ENCODE results near the gene LLPH. TPM values are rescaled to one million over a fixed set of nuclear protein-coding genes. Genes with fewer than 3 reads are reported as not detected.

LLPH gene
- total RNA-seq, 1 experiment from 2014 or later = 45.6 TPM

DNA sequence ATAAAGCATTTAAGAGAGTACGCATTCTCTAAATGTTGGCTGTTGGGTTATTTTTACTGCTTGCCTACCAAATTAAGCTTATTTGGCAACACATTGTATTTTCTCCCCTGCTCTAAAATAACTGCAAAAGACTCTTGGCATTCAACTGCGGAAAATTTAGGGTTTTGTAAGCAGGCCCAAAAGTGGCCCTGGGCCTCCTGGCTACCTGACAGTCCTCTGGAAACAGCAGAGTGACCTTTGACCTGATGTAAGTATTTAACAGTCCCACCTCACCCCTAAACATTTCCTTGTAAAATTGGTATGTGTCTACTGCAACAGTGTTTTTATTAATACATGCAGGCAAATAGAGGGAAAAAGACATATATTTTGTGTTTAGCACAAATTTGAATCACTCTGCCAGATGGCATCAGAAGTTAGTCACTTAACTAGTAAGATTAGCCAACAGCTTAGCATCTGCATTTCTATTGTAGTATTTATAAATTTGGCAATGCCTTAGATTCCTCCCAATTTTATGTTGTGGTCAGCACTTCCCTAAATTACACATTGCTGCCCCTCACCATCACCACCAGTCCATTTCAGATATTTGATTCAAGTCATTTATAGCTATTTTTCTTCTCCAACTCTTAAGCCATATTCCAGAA is 11.2 kb downstream of the LLPH start:
- H2AFZ ChIP-seq (ENCODE audit: low read depth, low read length, poor library complexity, severe bottlenecking) = no peak overlapping the region
- intact Hi-C loops (cut with micrococcal nuclease) = no loop called here
- no peak for ATAC-seq
- no peaks in the 10 kb centered on the region for H3K9me2 ChIP-seq (ENCODE audit: insufficient read depth)
- H3K9ac ChIP-seq (ENCODE audit: low read length) = no peak overlapping the region
- no peaks in the 10 kb centered on the region for H3K9me3 ChIP-seq (ENCODE audit: control insufficient read depth in 1 of 2, insufficient read depth in 1 of 2, low read depth in 1 of 2, low read length in 2 of 2)
- peaks cover 3% of the 10 kb centered on the region; the same call in 1 of the 2 replicates for H3K79me2 ChIP-seq (ENCODE audit: insufficient read depth, low read length)
- ChIA-PET CTCF (no interaction called here), POLR2A (interaction anchor here (3.5 kb wide), 1 partner anchor 11 kb away, joined by 13 read pairs; the partner anchor contains the start of gene LLPH), RAD21 (ENCODE audit: low non-redundant PET in 1 of 2, low total read pairs in 2 of 2, uncharacterized antibody in 2 of 2, unreplicated experiment in 2 of 2) (no interaction called here)
- TF ChIP-seq POLR2AphosphoS5 (IDR thresholded peaks at IDR 0.05; ENCODE audit: low read depth, low read length) (0 out of 2 replicates have a peak, but pooled peaks have one; percentile 9), YY1 (IDR thresholded peaks at IDR 0.05; ENCODE audit: extremely low read depth, insufficient replicate concordance, low read depth, low read length) (no peak)
- no TSS peak for BruUV-seq (replicated peaks)
- H3K4me1 ChIP-seq (ENCODE audit: control insufficient read depth in 1 of 2, insufficient read depth in 2 of 2, low read length in 2 of 2) = no peaks in the 10 kb centered on the region
- H4K20me1 ChIP-seq (ENCODE audit: insufficient read depth) = 0 out of 2 replicates have a peak, but pooled peaks cover 4% of the 10 kb centered on the region
- no peak overlapping the region for H3K27ac ChIP-seq (ENCODE audit: low read depth, low read length)
- H3K4me3 ChIP-seq (replicated peaks in 1 of 2; ENCODE audit: low read depth in 1 of 2, low read length in 2 of 2) = no peak overlapping the region
- no peak for DNase-seq (ENCODE audit: low read depth, low spot score)
- H3K4me2 ChIP-seq (ENCODE audit: low read length) = no peak overlapping the region
- no peaks in the 10 kb centered on the region for H3K27me3 ChIP-seq (ENCODE audit: insufficient read depth, low read length)
- peaks cover 16 to 23% of the 10 kb centered on the region in 2 experiments for H3K36me3 ChIP-seq (ENCODE audit: control insufficient read depth in 1 of 2, insufficient read depth in 2 of 2, low read length in 2 of 2)

DNA sequence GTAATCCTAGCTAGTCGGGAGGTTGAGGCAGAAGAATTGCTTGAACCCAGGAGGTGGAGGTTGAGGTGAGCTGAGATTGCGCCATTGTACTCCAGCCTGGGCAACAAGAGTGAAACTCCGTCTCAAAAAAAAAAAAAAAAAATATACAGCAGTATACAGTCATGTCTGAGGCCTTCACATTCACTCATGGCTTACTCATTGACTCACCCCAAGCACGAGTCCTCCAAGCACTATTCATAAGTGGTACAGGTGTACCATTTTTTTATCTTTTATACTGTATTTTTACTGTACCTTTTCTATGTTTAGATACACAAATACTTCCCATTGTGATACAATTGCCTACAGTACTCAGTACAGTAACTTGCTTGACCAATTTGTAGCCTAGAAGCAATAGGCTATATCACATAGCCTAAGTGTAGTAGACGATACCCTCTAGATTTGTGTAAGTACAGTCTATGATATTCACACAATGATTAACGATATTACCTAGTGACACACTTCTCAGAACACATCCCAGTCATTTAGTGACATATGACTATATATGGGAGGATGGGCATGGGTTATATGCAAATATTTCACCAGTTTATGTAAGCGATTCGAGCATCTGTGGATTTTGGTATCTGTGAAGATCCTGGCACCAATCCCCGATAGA is 12.2 kb downstream of the LLPH start:
- no peaks in the 10 kb centered on the region for H3K79me2 ChIP-seq (ENCODE audit: insufficient read depth, low read length)
- intact Hi-C loops (cut with micrococcal nuclease) = no loop called here
- H3K4me3 ChIP-seq (replicated peaks in 1 of 2; ENCODE audit: low read depth in 1 of 2, low read length in 2 of 2) = no peak overlapping the region
- H3K27ac ChIP-seq (ENCODE audit: low read depth, low read length) = no peak overlapping the region
- ATAC-seq = no peak
- H3K9me3 ChIP-seq (ENCODE audit: control insufficient read depth in 1 of 2, insufficient read depth in 1 of 2, low read depth in 1 of 2, low read length in 2 of 2) = no peaks in the 10 kb centered on the region
- ChIA-PET RAD21 (ENCODE audit: low non-redundant PET in 1 of 2, low total read pairs in 2 of 2, uncharacterized antibody in 2 of 2, unreplicated experiment in 2 of 2) (no interaction called here), CTCF (interaction anchor here (2.7 kb wide), 1 partner anchor 11 kb away, joined by 11 read pairs; no protein-coding TSS in a partner anchor), POLR2A (interaction anchor here (0.7 to 3.5 kb wide), 2 partner anchors 12 kb away, joined by 3 to 13 read pairs; partner anchors contain the start of gene LLPH)
- H3K27me3 ChIP-seq (ENCODE audit: insufficient read depth, low read length) = no peaks in the 10 kb centered on the region
- H3K36me3 ChIP-seq (ENCODE audit: control insufficient read depth in 1 of 2, insufficient read depth in 2 of 2, low read length in 2 of 2) = peaks cover 8 to 16% of the 10 kb centered on the region in 2 experiments
- H2AFZ ChIP-seq (ENCODE audit: low read depth, low read length, poor library complexity, severe bottlenecking) = no peak overlapping the region
- no TSS peak for BruUV-seq (replicated peaks)
- no peak for TF ChIP-seq EZH2phosphoT487 (IDR thresholded peaks at IDR 0.05; ENCODE audit: borderline replicate concordance)
- TF ChIP-seq SIN3A (IDR thresholded peaks at IDR 0.05; ENCODE audit: low read depth) = no peak
- TF ChIP-seq POLR2A (IDR thresholded peaks at IDR 0.05; ENCODE audit: borderline replicate concordance, extremely low read depth, insufficient read depth, insufficient read length) = no peak
- no peak for DNase-seq (ENCODE audit: low read depth, low spot score)
- H3K4me2 ChIP-seq (ENCODE audit: low read length) = no peak overlapping the region
- H3K4me1 ChIP-seq (ENCODE audit: control insufficient read depth in 1 of 2, insufficient read depth in 2 of 2, low read length in 2 of 2) = no peaks in the 10 kb centered on the region
- H3K9ac ChIP-seq (ENCODE audit: low read length) = no peak overlapping the region
- H3K9me2 ChIP-seq (ENCODE audit: insufficient read depth) = no peaks in the 10 kb centered on the region
- 0 out of 2 replicates have a peak, but pooled peaks cover 4% of the 10 kb centered on the region for H4K20me1 ChIP-seq (ENCODE audit: insufficient read depth)

All from HCT116 (cell line).